AG09309 (cell line): ENCODE measurements around the gene PPHLN1.

Source experiments
- DNase-seq: peaks from one replicate; pipeline ENCODE4 v3.0.0-alpha.2; 2010; ENCODE audit warnings: low read depth
- H3K4me3 ChIP-seq: 2 replicates; pipeline ENCODE4 v1.5.1; 2011; ENCODE audit warnings: mild to moderate bottlenecking, low read depth, low read length, moderate library complexity; ENCODE audit not compliant: control insufficient read depth
- TF ChIP-seq, protein P1 (sequence below): IDR thresholded peaks from 2 replicates; pipeline ENCODE4 v1.5.1; 2011; ENCODE audit warnings: mild to moderate bottlenecking, low read depth, low read length, inconsistent platforms; ENCODE audit not compliant: insufficient read depth, control insufficient read depth; ENCODE audit errors: missing control alignments

Gene PPHLN1

DNA sequence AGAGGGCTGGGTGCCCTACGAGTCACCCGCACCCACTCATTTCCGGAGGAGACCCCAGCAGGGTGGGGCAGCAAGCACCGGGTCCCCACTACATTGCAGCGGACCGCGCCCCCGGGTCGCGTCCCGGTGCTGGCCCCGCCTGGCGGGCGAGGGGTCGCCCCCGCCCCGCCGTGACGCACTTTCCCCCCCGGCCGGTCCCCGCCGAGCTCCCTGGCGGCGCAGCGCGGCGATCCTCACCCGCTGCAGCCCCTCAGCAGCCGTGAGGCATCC, 157.5 kb downstream of the PPHLN1 start:
- TF ChIP-seq, protein P1, sequence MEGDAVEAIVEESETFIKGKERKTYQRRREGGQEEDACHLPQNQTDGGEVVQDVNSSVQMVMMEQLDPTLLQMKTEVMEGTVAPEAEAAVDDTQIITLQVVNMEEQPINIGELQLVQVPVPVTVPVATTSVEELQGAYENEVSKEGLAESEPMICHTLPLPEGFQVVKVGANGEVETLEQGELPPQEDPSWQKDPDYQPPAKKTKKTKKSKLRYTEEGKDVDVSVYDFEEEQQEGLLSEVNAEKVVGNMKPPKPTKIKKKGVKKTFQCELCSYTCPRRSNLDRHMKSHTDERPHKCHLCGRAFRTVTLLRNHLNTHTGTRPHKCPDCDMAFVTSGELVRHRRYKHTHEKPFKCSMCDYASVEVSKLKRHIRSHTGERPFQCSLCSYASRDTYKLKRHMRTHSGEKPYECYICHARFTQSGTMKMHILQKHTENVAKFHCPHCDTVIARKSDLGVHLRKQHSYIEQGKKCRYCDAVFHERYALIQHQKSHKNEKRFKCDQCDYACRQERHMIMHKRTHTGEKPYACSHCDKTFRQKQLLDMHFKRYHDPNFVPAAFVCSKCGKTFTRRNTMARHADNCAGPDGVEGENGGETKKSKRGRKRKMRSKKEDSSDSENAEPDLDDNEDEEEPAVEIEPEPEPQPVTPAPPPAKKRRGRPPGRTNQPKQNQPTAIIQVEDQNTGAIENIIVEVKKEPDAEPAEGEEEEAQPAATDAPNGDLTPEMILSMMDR: no peak
- no peak for DNase-seq
- peak overlapping the region; percentile 82 for H3K4me3 ChIP-seq

DNA sequence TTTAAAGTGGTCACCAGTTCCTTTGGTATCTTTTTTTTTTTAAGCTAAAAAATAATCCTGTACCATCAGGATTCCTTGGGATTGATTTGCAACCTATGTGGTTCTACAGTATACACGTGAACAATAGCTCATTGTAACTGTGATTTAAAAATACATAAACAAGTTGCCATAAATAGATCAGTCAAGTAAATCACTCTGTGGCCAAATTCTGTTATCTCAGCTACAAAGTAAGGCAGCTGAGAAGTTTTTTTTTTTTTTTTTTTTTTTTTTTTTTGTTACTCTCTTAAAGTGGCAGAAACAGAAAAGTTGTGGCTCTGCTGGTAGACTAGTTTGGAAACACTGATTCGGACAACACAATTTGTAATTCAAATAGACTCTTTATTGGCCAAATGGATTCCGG, 159.0 kb downstream of the PPHLN1 start:
- H3K4me3 ChIP-seq: no peak overlapping the region
- DNase-seq: no peak
- TF ChIP-seq, protein P1: no peak

DNA sequence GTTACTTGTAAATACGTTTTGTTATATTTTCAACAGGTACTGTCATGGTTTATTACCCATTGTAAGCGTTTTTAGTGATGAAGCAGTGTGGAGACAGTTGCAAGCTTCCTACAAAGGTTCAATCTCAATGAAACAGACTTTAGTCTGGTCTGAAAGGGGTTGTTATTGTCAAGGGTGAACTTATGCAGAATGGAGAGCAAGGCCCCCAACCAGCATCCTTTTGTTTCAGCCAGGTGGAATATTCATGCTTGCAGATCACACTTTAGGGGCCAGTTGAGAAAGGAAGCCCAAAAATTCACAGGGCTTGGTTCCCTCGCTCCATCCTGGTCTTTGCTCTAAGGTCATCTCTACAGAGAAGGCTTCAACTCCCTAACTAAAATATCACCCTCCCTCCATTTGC, 159.9 kb downstream of the PPHLN1 start:
- no peak overlapping the region for H3K4me3 ChIP-seq
- DNase-seq: no peak
- TF ChIP-seq, protein P1: no peak

DNA sequence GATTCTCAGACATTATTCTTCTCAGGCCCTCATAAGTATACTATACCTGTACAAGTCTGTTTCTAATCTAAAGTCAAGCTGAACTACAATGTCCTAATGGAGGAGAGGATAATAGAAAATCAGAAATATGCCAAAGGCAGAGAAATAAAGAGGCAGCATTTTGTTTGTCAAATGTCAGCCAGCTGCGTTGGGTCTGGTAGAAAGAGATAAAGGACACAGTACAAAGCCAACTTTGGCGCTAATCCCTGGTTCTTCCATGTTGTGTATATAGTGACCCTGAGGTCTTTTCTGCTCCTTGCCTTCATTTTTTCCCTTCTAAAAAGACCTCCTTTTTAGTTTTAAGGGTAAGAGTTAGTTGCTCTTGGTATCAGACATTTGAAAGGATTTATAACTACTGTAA, 160.4 kb downstream of the PPHLN1 start:
- H3K4me3 ChIP-seq: no peak overlapping the region
- DNase-seq: no peak
- TF ChIP-seq, protein P1: no peak

DNA sequence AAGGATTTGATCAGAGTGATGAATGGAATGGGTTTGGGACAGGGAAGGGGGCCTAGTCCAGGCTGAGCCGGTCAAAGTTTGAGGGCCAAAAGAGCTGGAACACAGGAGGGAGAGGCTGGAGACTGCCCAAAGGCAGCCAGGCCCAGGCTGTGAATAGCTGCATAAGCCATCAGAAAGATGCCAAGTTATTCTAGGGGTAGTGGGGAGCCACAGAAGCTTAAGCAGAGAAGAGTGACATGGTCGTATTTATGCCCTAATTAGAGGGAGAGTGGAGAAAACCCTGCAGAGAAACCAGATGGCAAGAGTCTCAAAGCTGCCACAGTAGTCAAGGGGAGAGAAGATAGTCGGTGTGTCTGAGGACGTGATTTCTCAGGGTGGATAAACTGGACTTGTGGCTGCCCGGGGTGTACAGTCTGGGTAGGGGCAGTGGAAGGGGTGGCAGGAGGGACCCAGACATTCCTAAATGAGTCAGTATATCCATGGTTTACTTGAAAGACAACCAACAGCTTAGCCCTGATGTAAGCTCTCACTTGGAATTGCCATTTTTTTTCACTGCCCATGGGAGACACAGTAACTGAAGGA, 164.4 kb downstream of the PPHLN1 start:
- TF ChIP-seq, protein P1: no peak
- no peak for DNase-seq
- no peak overlapping the region for H3K4me3 ChIP-seq
